NCI-H146 treated with DMSO at 0.1 percent for 48 hours (cell line): ENCODE results near the gene ALDH3A2.
"Not testable (repeated sequence)": the region's sequence is repeated elsewhere in the genome, so short reads cannot be mapped to it uniquely, and the experiment has no call there.

Experiments used
- DNase-seq: peaks from one replicate; lab custom pipeline; 2025; ENCODE audit not compliant: unreplicated experiment; lab: John Stamatoyannopoulos, UW

Gene ALDH3A2

DNA sequence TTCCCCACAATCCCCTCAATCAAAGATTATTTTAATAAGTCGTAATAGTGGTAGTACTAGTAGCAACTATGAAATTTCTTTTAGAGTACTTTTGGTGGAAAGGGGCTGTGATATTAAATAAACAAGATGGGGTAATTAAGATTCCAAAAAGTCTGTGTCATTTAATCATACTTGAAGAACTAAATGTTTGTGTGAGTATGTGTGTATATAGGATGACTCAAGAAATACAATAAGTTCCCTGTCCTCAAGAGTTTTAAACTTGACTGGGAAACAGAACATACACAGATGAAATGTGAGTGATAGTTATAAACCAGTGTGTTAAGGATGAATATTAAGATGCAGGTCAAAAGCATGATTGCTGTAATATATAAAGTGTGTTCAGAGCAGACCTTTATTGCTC is 2.3 kb downstream of the ALDH3A2 start:
- no peak for DNase-seq

DNA sequence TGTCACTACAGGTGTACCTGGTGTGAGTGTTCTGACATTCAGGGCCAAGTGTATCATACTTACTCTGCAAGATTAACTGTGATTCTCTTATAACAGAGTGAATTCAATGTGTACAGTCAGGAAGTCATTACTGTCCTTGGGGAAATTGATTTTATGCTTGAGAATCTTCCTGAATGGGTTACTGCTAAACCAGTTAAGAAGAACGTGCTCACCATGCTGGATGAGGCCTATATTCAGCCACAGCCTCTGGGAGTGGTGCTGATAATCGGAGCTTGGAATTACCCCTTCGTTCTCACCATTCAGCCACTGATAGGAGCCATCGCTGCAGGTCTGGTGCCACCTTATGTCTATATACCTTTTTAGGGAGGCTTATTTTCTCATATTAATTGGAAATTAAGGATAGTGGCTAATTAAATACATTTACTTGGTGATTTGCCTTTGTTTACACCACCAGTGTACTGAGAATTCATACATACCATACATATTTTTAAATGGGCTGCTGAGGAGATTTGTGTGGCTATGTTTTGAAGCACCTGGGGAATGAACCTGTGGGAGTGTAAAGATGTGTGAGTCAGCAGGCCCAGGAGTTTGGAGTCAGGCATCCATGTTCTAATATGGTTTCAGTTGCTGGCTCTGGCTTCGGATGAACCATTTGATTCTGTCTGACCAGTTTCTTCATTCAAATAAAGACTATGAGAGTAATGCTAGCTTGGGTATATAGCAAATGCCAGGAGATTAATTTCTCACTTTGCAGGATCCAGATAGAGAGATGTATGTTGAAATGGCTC is 3.1 kb downstream of the ALDH3A2 start:
- DNase-seq: no peak

DNA sequence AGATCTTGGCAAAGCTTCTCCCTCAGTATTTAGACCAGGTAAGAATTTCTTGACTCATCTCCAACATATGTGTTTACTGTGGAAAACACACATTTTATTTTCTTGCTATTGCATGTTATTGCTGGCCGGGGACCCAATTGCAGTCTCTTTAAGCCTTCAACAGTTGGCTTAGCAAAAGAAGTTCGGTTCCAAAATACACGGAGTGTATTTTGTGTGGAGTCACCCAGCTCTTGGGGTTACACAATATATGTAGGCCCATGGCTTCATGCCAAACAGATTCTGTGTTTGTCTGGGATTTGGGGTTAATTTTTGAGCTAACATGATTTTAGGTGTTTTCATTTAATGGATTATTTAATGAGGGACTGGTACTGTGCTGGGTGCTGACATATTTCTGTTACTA is 4.0 kb downstream of the ALDH3A2 start:
- no peak for DNase-seq

DNA sequence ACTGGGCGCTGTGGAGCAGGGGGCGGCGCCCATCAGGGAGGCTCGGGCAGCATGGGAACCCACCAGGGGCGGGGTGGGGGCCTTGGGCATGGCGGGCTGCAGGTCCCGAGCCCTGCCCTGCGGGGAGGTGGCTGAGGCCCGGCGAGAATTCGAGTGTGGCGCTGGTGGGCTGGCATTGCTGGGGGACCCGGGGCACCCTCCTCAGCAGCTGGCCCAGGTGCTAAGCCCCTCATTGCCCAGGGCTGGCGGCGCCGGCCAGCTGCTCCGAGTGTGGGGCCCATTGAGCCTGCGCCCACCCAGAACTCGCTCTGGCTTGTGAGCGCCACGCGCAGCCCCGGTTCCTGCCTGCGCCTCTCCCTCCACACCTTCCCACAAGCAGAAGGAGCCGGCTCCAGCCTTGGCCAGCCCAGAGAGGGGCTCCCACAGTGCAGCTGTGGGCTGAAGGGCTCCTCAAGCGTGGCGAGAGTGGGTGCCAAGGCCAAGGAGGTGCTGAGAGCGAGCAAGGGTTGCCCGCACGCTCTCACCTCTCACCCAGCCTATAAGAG is 5.9 kb downstream of the ALDH3A2 start:
- no peak for DNase-seq

DNA sequence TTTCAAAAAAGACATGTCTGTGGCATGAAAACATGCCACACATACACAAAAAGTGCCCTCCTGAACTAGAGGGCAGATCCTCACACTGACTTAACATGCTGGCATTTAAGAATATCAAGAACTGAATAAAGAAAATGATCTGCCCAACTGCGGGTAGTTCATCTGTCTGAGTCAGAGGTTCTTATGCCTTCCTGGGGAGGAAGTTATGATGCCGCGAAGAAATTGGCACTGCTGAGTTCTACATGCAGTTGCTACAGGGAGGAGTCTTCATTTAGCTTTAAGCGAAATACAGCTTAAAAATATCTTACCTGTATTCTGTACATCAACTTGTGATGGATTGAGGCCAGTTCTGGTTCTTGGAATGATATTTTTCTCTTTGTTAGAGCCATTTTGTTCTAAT is 6.3 kb downstream of the ALDH3A2 start:
- DNase-seq: no peak

DNA sequence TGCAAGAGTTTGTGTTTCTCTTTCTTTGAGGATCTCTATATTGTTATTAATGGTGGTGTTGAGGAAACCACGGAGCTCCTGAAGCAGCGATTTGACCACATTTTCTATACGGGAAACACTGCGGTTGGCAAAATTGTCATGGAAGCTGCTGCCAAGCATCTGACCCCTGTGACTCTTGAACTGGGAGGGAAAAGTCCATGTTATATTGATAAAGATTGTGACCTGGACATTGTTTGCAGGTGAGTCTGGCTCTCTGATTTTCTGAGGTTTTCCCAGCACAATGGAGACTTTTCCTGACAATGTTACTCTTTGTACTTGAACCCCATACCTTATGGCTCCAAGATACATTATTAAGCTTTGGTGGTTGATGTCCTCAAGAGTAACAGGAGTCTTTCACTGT is 7.8 kb downstream of the ALDH3A2 start:
- no peak for DNase-seq

DNA sequence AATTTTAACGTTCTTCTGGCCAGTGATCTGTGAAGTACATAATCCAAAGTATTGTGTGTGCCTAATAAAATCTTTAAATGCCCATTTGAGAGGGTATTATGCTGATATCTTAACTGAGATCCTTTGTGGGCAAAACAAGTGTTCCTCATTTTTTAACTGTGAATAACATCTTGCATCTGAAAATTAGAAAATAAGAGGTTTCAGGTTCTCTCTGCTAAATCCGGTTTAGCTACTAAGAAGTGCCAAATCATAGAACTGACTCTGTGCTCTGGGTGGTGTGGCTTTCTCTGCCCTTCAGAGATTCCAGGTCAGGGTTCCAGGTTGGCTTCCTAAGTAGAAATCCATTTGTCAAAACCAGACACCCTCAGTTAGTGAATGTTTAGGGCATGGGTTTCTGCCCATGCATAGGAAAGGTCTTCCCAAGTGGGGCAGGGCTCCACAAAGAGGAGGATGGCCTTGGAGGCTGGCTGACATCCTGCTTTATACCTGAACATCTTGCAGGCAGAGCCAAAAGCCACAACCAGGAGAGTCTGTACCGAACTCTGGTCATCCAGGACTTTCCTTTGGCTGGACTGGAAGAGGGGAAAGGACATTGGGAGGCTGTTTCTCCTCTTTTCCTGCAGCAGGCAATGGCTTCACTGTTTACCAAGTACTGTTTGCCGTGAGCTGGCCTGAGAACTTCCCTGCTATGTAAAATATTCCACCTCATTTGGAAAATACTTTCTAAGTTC is 8.5 kb downstream of the ALDH3A2 start:
- DNase-seq: no peak

DNA sequence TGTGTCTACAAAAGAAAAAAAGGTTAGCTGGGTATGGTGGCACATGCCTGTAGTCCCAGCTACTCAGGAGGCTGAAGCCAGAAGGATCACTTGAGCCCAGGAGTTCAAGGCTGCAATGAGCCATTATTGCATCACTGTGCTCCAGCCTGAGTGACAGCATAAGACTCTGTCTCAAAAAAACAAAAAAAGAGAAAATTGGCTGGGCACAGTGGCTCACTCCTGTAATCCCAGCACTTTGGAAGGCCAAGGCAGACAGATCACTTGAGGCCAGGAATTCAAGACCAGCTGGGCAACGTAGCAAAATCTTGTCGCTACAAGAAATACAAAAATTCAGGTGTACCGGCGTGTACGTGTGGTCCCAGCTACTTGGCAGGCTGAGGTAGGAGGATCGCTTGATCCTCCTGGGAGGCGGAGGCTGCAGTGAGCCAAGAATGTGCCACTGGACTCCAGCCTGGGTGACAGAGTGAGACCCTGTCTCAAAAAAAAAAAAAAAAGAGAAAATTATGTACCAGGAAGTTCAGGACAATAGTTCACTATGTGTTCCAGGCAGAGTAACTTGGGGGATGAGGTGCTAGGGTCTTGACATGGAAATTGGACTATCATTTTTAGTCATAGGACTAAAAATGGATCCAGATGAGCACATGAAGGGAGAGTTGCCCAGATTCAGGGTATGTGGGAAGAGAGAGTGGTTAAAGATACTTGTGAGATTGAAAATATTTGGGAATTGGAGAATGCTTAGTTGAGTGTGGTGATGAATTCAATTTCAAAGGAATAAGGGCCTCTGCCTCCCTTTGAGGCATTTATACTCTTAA is 11.0 kb downstream of the ALDH3A2 start:
- no peak for DNase-seq

DNA sequence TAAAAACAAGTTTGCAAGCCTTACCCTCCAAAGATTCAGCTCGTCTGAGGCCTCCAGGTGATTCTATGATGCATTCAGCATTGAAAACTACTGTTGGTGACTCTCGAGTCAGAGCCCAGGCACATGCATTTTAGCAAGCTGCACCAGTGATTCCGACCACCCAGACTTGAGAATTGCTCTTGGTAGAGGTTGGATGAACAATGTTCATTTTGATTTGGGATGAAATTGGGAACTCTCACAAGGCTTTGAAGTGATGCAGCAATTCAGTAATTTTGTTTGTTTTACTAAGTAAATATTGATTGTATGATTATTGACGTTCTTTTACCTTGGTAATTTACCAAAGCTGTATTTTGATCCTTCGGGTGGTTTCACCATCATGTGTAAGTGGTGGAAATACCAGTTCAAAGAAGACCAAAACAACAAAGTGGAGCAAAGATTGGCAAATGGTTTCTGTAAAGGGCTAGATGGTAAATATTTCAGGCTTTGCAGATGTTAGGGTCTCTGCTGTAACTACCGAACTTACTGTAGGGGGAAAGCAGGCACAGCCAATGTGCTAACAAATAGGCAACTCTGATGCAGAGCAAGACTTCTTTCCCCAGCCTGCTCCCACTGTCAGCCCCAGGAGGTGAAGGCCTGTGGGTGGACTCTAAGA is 11.8 kb downstream of the ALDH3A2 start:
- no peak for DNase-seq

DNA sequence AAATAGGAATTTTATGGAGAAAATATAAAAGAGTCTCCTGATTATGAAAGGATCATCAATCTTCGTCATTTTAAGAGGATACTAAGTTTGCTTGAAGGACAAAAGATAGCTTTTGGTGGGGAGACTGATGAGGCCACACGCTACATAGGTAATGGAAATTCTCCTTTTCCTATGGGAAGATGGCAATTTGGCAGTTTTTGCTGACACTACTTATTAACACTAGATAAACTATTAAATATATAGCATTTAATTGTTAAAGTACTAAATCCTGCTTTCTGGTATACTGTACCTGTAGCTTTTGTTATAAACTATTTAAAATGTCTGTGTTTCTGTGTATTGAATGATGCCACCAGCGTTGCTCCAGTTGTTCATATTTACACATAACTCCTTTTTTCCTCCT is 12.6 kb downstream of the ALDH3A2 start:
- DNase-seq: no peak

DNA sequence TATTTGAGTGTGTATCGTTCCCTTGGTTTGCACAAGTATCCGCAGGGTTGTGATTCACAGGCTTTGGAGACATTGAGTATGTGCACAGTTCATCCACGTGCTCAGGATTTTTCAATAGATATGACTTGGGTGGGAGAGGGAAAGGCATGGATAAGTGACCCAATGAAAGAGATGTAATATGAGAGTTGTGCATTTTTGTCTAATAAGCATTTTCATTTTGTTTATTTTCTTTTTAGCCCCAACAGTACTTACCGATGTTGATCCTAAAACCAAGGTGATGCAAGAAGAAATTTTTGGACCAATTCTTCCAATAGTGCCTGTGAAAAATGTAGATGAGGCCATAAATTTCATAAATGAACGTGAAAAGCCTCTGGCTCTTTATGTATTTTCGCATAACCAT is 14.5 kb downstream of the ALDH3A2 start:
- no peak for DNase-seq

DNA sequence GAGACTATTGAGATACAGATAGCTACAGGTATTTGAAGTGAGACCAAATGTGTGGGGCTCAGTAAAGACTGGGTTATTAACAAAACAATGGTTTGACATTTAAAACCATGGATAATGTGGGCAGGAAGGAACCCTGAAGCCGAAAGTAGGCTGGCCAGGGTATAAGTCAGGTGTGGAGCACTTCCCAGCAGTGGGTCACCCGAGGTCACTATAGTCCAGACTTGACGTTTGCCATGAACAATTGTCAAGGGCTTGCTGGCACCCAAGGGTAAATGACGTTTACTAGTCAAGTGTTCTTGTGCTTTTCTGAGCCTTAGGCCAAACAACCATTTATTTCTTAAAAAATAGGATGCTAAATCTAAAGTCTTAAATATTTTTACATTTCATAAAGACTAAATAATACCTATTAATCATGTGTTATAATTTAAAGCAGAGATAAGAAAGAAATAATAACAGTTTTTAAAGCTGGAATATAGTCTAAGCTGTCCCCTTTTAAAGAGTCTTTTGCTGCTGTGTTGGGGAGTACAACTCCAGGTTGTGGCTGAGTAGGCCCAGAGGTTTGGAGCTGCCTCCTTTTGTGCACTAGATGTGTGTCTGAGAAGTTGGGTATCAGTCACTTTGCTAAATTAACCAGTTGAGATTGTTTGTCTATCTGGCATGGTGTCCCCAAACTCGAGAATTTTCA is 15.7 kb downstream of the ALDH3A2 start:
- no peak for DNase-seq

DNA sequence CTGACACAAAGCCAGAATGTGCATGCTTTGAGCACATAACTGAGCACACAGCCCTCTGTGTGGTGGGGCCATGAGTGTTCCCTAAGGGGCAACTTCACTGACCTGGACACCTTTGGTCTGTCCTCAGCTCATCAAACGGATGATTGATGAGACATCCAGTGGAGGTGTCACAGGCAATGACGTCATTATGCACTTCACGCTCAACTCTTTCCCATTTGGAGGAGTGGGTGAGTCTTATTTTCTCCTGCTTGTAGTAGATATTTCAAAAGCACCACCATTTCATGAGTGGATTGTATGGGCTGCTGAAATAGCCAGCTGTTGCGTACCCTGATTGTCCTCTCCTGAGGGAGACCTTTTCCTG is 16.2 kb downstream of the ALDH3A2 start:
- DNase-seq: no peak

DNA sequence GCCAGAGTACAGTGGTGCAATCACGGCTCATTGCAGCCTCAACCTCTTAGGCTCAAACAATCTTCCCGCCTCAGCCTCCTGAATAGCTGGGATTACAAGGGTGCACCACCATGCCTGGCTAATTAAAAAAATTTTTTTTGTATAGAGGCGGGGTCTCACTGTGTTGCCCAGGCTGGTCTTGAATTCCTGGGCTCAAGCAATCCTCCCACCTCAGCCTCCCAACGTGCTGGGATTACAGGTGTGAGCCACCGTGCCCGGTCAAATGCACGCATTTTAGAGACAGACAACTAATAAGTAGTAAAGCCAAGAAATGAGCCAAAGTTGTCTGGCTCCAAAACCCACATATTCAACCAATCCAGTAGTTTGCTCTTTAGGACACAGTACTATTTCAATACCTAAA is 21.1 kb downstream of the ALDH3A2 start:
- DNase-seq: not testable (repeated sequence)

DNA sequence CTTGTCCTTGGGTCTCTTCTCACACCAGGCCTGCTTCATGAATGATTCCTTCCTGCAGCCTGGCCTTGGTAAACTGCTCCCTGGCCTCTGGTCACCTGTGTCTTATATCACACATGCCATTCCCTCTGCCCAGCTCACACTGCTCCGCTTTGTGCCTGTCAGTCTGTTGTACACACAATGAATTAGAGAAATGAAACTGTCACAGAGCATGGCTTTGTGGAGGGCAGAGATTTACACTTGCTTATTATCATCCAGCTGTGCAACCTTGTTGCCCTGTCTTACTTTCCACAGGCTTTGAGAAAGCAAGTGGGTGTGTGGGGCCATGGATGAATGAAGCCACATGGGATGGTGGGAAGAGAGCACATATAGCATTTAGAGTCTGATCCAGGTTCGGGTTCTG is 22.4 kb downstream of the ALDH3A2 start:
- no peak for DNase-seq

DNA sequence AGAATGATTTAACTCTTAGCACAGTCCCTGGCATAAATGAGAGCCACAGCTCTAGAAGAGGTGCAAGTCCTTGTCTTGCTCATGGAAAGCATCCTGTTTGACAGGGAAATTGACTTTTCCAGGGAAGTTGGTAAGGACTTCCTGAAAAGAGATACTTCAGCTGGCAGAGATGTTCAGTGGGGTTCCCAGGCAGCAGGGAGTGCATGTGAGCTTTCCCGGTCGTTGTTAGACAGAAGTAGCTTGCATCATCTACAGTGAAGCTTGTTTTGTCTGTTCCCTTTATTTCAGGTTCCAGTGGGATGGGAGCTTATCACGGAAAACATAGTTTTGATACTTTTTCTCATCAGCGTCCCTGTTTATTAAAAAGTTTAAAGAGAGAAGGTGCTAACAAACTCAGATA is 22.9 kb downstream of the ALDH3A2 start:
- DNase-seq: no peak

DNA sequence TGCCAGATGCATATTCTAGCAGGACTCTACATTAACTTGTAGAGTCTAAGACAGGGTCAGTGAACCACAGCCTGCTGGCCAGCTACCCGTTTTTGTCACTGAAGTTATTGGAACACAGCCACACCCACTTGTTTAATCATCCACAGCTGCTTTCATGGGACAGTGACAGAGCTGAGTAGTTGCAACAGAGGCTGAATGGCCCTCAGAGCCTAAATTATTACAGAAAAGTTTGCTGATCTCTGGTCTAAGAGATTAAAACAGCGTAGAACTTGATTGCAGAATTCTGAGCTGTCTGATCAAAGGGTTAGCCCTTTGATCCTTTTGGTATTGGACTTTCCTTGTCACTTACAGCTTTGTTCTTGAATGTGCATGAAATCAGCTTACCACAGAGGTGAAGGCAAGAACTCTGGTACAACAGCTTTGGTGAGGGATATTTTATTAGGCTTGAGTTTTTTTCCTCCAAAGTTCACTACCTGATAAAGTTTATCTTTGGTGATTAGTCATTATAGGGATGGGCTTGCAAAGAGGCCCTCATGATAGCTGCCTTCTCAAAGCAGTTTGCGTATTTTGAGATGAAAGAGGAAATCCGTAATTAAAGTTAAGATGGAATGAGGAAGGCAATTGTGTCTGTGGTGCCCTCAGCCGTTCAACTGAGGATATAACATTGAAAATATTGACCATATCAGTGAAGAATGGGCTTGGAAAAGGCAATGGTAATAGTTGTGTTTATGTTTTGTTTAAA is 23.6 kb downstream of the ALDH3A2 start:
- DNase-seq: no peak

DNA sequence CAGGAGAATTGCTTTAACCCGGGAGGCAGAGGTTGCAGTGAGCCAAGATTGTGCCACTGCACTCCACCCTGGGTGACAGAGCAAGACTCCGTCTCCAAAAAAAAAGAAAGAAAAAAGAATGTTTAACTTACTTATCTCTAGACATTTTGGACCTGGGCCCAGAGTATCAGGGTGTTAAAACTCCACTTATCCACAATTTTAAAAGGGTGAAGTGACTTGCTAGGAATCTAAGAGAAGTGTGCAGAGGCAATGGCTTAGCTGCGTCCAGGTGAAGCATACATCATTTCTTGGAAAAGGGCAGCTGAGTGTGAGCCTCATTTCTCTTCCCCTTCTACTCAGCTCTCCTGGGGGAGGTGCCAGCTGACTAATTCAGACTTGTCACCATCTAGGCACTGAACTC is 25.1 kb downstream of the ALDH3A2 start:
- no peak for DNase-seq

DNA sequence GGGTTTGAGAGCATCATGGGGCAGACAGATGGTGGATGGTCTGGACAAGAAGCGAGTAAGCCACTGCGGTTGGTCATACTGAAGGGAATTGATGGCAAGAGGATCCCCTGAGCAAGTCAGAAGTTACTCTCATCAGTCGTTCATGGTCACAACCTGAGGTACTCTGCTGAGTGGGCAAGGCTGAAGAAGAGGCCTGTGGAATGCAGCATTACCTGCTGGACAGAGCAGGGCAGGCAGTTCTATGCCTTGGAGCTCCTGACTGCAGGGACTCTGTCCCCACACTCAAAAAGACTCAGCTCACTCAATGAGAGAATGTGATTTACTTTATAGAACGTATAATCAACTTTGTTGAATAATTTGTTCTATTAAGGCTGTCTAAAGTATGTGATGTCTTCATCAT is 28.3 kb downstream of the ALDH3A2 start:
- DNase-seq: no peak
